ENCODE results near the gene DACH2. TPM values are rescaled to one million over a fixed set of nuclear protein-coding genes. Genes with fewer than 3 reads are reported as not detected.
A peak's percentile ranks its signal among the peaks of the same experiment; 100 is the strongest.

DACH2 gene
- total RNA-seq, 1 experiment from 2014 or later: 1.0 TPM

DNA sequence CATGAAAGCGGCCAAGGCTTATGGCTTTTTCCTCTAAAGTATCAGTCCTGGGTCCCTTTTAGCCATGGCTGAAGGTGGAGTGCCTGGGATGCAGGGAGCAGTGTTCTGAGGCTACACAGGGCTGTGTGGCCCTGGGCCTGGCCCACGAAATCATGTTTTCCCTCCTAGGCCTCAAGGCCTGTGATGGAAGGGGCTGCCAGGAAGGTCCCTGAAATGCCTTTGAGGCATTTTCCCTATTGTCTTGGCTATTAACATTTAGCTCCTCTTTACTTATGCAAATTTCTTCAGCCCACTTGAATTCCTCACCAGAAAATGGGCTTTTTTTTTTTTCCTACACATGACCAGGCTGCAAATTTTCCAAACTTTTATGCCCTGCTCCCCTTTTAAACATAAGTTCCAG is 657.0 kb downstream of the DACH2 start:
- H3K14ac ChIP-seq (ENCODE audit: insufficient read depth, low read length): no peak overlapping the region
- no peak overlapping the region for H2AFZ ChIP-seq (ENCODE audit: low read length)
- no peak overlapping the region for H2BK120ac ChIP-seq (ENCODE audit: low read depth, low read length, poor library complexity, severe bottlenecking)
- H3K27ac Mint-ChIP-seq: peak overlapping the region in 1 of 3 experiments; percentile 68; a peak in 1 of 7 replicates
- peaks cover 14 to 23% of the 10 kb centered on the region in 2 experiments for H3K4me1 Mint-ChIP-seq
- no peak overlapping the region for H2BK15ac ChIP-seq (ENCODE audit: low read depth, low read length)
- H3K27me3 ChIP-seq (ENCODE audit: insufficient read depth, low read length): no peaks in the 10 kb centered on the region
- H3K27ac ChIP-seq (ENCODE audit: insufficient read length, low read depth, low read length): no peak overlapping the region
- H2BK5ac ChIP-seq (ENCODE audit: insufficient read length, low read length): no peak overlapping the region
- no peak overlapping the region for H3K4me3 Mint-ChIP-seq
- H3K23me2 ChIP-seq (ENCODE audit: insufficient read length, low read depth, low read length, poor library complexity, severe bottlenecking): no peaks in the 10 kb centered on the region
- H2AK5ac ChIP-seq (ENCODE audit: insufficient read length, low read length): no peak overlapping the region
- no peak overlapping the region for H4K8ac ChIP-seq (replicated peaks; ENCODE audit: insufficient read length, low read depth, low read length)
- no peak overlapping the region for H3K9ac ChIP-seq (ENCODE audit: extremely low read depth, insufficient read length, low read length)
- H4K91ac ChIP-seq (ENCODE audit: insufficient read length, low read depth, low read length): no peak overlapping the region
- no peak overlapping the region for H3K18ac ChIP-seq (ENCODE audit: insufficient read length, low read depth, low read length)
- no CpG with 5 or more reads among the region's 2 CpGs for WGBS (ENCODE audit: extremely low coverage, insufficient read length, low lambda C conversion rate)
- no peak overlapping the region for H3K23ac ChIP-seq (ENCODE audit: insufficient read length, low read depth, low read length)
- H3T11ph ChIP-seq (ENCODE audit: low read length): no peak overlapping the region
- no peaks in the 10 kb centered on the region for H3K79me1 ChIP-seq (ENCODE audit: insufficient read depth, low read depth, low read length, poor library complexity, severe bottlenecking)
- H3K36me3 Mint-ChIP-seq (ENCODE audit: insufficient read depth in 1 of 3, low read depth in 3 of 3): peaks cover 15 to 29% (median 24%) of the 10 kb centered on the region in 3 experiments
- peaks cover 15% of the 10 kb centered on the region for H3K9me3 ChIP-seq (ENCODE audit: control insufficient read depth, low read depth, low read length)
- no peak overlapping the region for H3K4me2 ChIP-seq (ENCODE audit: insufficient read depth, insufficient read length, low read length)
- TF ChIP-seq, protein P1, sequence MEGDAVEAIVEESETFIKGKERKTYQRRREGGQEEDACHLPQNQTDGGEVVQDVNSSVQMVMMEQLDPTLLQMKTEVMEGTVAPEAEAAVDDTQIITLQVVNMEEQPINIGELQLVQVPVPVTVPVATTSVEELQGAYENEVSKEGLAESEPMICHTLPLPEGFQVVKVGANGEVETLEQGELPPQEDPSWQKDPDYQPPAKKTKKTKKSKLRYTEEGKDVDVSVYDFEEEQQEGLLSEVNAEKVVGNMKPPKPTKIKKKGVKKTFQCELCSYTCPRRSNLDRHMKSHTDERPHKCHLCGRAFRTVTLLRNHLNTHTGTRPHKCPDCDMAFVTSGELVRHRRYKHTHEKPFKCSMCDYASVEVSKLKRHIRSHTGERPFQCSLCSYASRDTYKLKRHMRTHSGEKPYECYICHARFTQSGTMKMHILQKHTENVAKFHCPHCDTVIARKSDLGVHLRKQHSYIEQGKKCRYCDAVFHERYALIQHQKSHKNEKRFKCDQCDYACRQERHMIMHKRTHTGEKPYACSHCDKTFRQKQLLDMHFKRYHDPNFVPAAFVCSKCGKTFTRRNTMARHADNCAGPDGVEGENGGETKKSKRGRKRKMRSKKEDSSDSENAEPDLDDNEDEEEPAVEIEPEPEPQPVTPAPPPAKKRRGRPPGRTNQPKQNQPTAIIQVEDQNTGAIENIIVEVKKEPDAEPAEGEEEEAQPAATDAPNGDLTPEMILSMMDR (conservative IDR thresholded peaks at IDR 0.05): no peak
- H2BK20ac ChIP-seq (ENCODE audit: low read depth, low read length, poor library complexity, severe bottlenecking): no peak overlapping the region
- no peaks in the 10 kb centered on the region for H3K79me2 ChIP-seq (ENCODE audit: insufficient read depth, low read length)
- no peak for DNase-seq
- H3K4me1 ChIP-seq (ENCODE audit: insufficient read depth, low read length): peaks cover 2% of the 10 kb centered on the region; the same call in 1 of the 2 replicates
- no peak overlapping the region for H3K56ac ChIP-seq (ENCODE audit: insufficient read length, low read depth, low read length)
- H3K9me3 Mint-ChIP-seq: peaks cover 23 to 29% of the 10 kb centered on the region in 2 experiments
- no peak overlapping the region for H4K5ac ChIP-seq (ENCODE audit: insufficient read length, low read depth, low read length)
- H4K20me1 ChIP-seq (ENCODE audit: control insufficient read depth, insufficient read depth, insufficient read length): no peaks in the 10 kb centered on the region
- H3K27me3 Mint-ChIP-seq (ENCODE audit: low read depth): no peaks in the 10 kb centered on the region
- no peak overlapping the region for H2BK12ac ChIP-seq (ENCODE audit: insufficient read length, low read depth, low read length)
- H3K4ac ChIP-seq (ENCODE audit: low read depth, low read length): no peak overlapping the region
